Panc1 (cell line): Measurements from ENCODE around the gene SPAG4. TPM values are rescaled to one million over a fixed set of nuclear protein-coding genes. Genes with fewer than 3 reads are reported as not detected.

ENCODE experiments used
- ATAC-seq: fragments of 200-7000 bp; cut with Tn5 transposase; 2 replicates; pipeline ENCODE4 v1.9.1; 2020; ENCODE audit warnings: mild to moderate bottlenecking, moderate library complexity
- BruUV-seq: library from RNA; stranded (reverse); fragments of 400-500 nt; replicated peaks from 2 replicates; lab custom pipeline; 2021; lab: Mats Ljungman, UMichigan
- CTCF ChIA-PET: fragments of 300-600 bp; sonication (Branson Sonifier 250); formaldehyde crosslinking; loops from one replicate; lab custom pipeline; 2022; ENCODE audit warnings: antibody characterized with exemption; lab: Charles Lee
- POLR2A ChIA-PET: fragments of 300-600 bp; sonication (Branson Sonifier 250); formaldehyde crosslinking; loops from one replicate; lab custom pipeline; 2022; ENCODE audit warnings: antibody characterized with exemption; lab: Charles Lee
- DNase-seq: peaks from one replicate; pipeline ENCODE4 v3.0.0-alpha.2; 2010; ENCODE audit warnings: low read depth, low spot score
- H3K27ac ChIP-seq: 2 replicates; pipeline ENCODE4 v1.5.1; 2011; ENCODE audit warnings: mild to moderate bottlenecking, low read length, inconsistent platforms
- H3K27me3 ChIP-seq: fragments of 200-500 bp; sonication (Bioruptor generic); 2 replicates; pipeline ENCODE4 v1.6.0; 2014; ENCODE audit warnings: low read length, inconsistent platforms; ENCODE audit not compliant: control insufficient read depth, insufficient read depth
- H3K36me3 ChIP-seq: fragments of 200-500 bp; sonication (Bioruptor generic); 2 replicates; pipeline ENCODE4 v1.5.1; 2014; ENCODE audit warnings: inconsistent platforms, mild to moderate bottlenecking, low read length, moderate library complexity; ENCODE audit not compliant: control insufficient read depth, insufficient read depth
- H3K4me1 ChIP-seq: 2 replicates; pipeline ENCODE4 v1.5.1; 2011; ENCODE audit warnings: inconsistent platforms, mild to moderate bottlenecking, low read length, moderate library complexity; ENCODE audit not compliant: control insufficient read depth, insufficient read depth
- H3K4me3 ChIP-seq, 2 experiments: 2 replicates each; pipeline ENCODE4 v1.5.1; 2011 to 2012; ENCODE audit warnings: low read depth in 2 of 2, low read length in 2 of 2, mild to moderate bottlenecking in 2 of 2, inconsistent platforms in 1 of 2, moderate library complexity in 1 of 2
- H3K9me3 ChIP-seq: fragments of 200-500 bp; sonication (Bioruptor generic); 2 replicates; pipeline ENCODE4 v1.5.1; 2014; ENCODE audit warnings: low read depth, mild to moderate bottlenecking, inconsistent platforms, low read length, moderate library complexity; ENCODE audit not compliant: control insufficient read depth, insufficient read depth
- CTCF ChIP-seq: fragments of 450-650 bp; IDR thresholded peaks from 2 replicates; pipeline ENCODE4 v1.5.1; 2017; ENCODE audit warnings: mild to moderate bottlenecking
- POLR2AphosphoS5 ChIP-seq: IDR thresholded peaks from 2 replicates; pipeline ENCODE4 v1.6.1; 2012; ENCODE audit warnings: mild to moderate bottlenecking, low read depth, low read length, moderate library complexity
- SIN3A ChIP-seq: IDR thresholded peaks from 2 replicates; pipeline ENCODE4 v1.6.1; 2012; ENCODE audit warnings: low read depth, mild to moderate bottlenecking, low read length, moderate library complexity, borderline replicate concordance; ENCODE audit not compliant: insufficient read depth
- TCF7L2 ChIP-seq: IDR thresholded peaks from 2 replicates; pipeline ENCODE4 v1.6.1; 2011; ENCODE audit warnings: mild to moderate bottlenecking, low read depth, low read length, inconsistent platforms
- in situ Hi-C: cut with HindIII; loops from 2 replicates; pipeline ENCODE4 v1.10.0; 2016; ENCODE audit warnings: low sequenced_read_pairs, low pct_unique_long_range_greater_than_20kb
- intact Hi-C: fragments of 100-400 bp; cut with micrococcal nuclease; formaldehyde crosslinking; loops from one replicate; pipeline ENCODE4 v1.10.0; 2022; ENCODE audit not compliant: unreplicated experiment
- total RNA-seq: library from RNA; stranded (reverse); gene quantifications from one replicate; pipeline ENCODE4 v1.2.1, GENCODE V29; 2021; ENCODE audit not compliant: unreplicated experiment
- TF ChIP-seq, protein P1 (sequence below), 2 experiments: IDR thresholded peaks; 2 replicates each; pipeline ENCODE4 v1.6.1; 2011 to 2012; ENCODE audit warnings: low read depth in 2 of 2, control low read depth in 1 of 2, low read length in 1 of 2, mild to moderate bottlenecking in 1 of 2, moderate library complexity in 1 of 2; ENCODE audit not compliant: insufficient read depth in 1 of 2

SPAG4 gene
- total RNA-seq, 1 experiment from 2014 or later: 17.6 TPM

GRCh38 chr20:35575958-35576357, 39.7 kb upstream of the SPAG4 start:
- no peak for ATAC-seq
- Histone ChIP-seq H3K27me3 (no peaks in the 10 kb centered on the region), H3K36me3 (no peaks in the 10 kb centered on the region), H3K4me1 (no peaks in the 10 kb centered on the region), H3K4me3 (no peak overlapping the region), H3K9me3 (no peaks in the 10 kb centered on the region), H3K27ac (no peak overlapping the region)
- TF ChIP-seq POLR2AphosphoS5 (no peak), TCF7L2 (no peak), SIN3A (no peak), CTCF (no peak)
- TF ChIP-seq, protein P1, sequence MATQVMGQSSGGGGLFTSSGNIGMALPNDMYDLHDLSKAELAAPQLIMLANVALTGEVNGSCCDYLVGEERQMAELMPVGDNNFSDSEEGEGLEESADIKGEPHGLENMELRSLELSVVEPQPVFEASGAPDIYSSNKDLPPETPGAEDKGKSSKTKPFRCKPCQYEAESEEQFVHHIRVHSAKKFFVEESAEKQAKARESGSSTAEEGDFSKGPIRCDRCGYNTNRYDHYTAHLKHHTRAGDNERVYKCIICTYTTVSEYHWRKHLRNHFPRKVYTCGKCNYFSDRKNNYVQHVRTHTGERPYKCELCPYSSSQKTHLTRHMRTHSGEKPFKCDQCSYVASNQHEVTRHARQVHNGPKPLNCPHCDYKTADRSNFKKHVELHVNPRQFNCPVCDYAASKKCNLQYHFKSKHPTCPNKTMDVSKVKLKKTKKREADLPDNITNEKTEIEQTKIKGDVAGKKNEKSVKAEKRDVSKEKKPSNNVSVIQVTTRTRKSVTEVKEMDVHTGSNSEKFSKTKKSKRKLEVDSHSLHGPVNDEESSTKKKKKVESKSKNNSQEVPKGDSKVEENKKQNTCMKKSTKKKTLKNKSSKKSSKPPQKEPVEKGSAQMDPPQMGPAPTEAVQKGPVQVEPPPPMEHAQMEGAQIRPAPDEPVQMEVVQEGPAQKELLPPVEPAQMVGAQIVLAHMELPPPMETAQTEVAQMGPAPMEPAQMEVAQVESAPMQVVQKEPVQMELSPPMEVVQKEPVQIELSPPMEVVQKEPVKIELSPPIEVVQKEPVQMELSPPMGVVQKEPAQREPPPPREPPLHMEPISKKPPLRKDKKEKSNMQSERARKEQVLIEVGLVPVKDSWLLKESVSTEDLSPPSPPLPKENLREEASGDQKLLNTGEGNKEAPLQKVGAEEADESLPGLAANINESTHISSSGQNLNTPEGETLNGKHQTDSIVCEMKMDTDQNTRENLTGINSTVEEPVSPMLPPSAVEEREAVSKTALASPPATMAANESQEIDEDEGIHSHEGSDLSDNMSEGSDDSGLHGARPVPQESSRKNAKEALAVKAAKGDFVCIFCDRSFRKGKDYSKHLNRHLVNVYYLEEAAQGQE (IDR thresholded peaks at IDR 0.05; ENCODE audit: insufficient read depth in 1 of 2, low read depth in 2 of 2, low read length in 1 of 2): no peak
- intact Hi-C loops (no loop called here), in situ Hi-C loops (no loop called here)
- ChIA-PET POLR2A (no interaction called here), CTCF (no interaction called here)
- no TSS peak for BruUV-seq
- no peak for DNase-seq

- Histone ChIP-seq H3K27ac (no peak overlapping the region), H3K4me1 (no peaks in the 10 kb centered on the region), H3K27me3 (no peaks in the 10 kb centered on the region), H3K9me3 (no peaks in the 10 kb centered on the region), H3K36me3 (no peaks in the 10 kb centered on the region), H3K4me3 (no peak overlapping the region)
- BruUV-seq: no TSS peak
- CTCF ChIA-PET: no interaction called here
- TF ChIP-seq, protein P1 (IDR thresholded peaks at IDR 0.05; ENCODE audit: insufficient read depth in 1 of 2, low read depth in 2 of 2, low read length in 1 of 2): no peak
- ATAC-seq (no peak), DNase-seq (no peak)
- POLR2A ChIA-PET: interaction anchor here (0.7 kb wide), 1 partner anchor 671 kb away, joined by 3 read pairs; no protein-coding TSS in a partner anchor
- intact Hi-C loops: no loop called here
- in situ Hi-C loops: no loop called here
Observed at GRCh38 chr20:35576816-35577215, 38.8 kb upstream of the SPAG4 start.
